RPMI7951 (cell line): ENCODE results near the gene GH2. TPM values are rescaled to one million over a fixed set of nuclear protein-coding genes. Genes with fewer than 3 reads are reported as not detected.
A peak's percentile ranks its signal among the peaks of the same experiment; 100 is the strongest.
"Not testable (repeated sequence)": the region's sequence is repeated elsewhere in the genome, so short reads cannot be mapped to it uniquely, and the experiment has no call there.

Source experiments
- DNase-seq: peaks from one replicate; pipeline ENCODE4 v3.0.0-alpha.2; 2012; ENCODE audit warnings: low read depth
- total RNA-seq: library from RNA; depleted of rRNA; stranded (reverse); fragments of >200 nt; shearing (Covaris generic); gene quantifications from 2 replicates; pipeline ENCODE4 v1.2.3, GENCODE V29; 2014

GH2 gene
- total RNA-seq, 1 experiment from 2014 or later = not detected

DNA sequence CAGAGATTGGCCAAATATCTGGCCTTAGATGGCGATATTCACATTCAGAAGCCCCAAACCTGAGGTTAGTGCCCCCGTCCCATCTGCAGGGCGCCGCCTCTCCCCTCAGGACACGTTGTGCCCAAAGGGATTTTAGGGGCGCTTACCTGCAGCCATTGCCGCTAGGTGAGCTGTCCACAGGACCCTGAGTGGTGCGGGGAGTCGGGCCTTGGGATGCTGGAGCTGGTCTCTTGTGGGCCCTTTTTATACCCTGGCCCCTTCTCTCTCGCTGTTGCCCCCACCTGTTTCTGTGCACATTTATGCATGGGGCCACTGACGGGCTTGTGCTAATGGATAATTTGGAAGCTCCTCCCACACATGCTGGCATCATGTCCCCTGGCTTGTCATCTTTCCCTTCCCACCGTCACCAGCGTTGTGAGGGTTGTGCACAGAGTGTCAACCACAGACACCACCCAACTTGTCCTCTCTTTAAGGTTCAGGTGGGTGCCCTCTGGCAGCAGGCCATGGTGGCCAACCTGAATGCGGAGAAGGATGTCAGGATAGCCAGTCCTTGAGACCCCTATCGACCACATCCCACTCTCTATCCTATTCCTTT, 29.4 kb upstream of the GH2 start, which contains the start of gene CSHL1:
CSHL1 (minus strand) TSS at position 218 of the 595 bp plus-strand sequence; CDS start at position 156, 62 bp downstream.
- DNase-seq = no peak

- DNase-seq = no peak
These were observed 28.4 kb upstream of the GH2 start for GRCh38 chr17:63910096-63910495.

DNA sequence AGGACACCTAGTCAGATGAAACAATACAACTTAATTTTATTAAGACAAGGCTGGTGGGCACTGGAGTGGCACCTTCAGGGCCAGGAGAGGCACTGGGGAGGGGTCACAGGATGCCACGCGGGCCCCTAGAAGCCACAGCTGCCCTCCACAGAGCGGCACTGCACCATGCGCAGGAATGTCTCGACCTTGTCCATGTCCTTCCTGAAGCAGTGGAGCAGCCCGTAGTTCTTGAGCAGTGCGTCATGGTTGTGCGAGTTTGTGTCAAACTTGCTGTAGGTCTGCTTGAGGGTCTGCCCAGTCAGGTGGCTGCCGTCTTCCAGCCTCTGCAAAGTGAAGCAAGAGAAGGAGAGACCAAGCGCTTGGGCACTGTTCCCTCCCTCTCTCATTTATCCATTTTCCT, 27.8 kb upstream of the GH2 start:
- not testable (repeated sequence) for DNase-seq

GRCh38 chr17:63907161-63907778, 25.5 kb upstream of the GH2 start:
- DNase-seq = not testable (repeated sequence)

DNA sequence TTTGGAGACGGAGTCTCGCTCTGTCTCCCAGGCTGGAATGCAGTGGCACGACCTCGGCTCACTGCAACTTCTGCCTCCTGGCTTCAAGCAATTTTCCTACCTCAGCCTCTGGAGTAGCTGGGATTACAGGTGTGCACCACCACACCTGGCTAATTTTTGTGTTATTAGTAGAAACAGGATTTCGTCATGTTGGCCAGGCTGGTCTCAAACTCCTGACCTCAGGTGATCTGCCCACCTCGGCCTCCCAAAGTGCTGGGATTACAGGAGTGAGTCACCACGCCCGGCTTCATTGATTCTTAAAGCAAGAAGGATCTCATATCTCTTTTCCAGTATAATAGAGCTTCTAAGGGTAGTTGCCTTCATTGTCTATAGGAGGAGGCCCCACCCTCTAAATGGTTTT, 23.1 kb upstream of the GH2 start:
- DNase-seq = not testable (repeated sequence)

GRCh38 chr17:63903787-63904201, 22.1 kb upstream of the GH2 start:
- DNase-seq = not testable (repeated sequence)

DNA sequence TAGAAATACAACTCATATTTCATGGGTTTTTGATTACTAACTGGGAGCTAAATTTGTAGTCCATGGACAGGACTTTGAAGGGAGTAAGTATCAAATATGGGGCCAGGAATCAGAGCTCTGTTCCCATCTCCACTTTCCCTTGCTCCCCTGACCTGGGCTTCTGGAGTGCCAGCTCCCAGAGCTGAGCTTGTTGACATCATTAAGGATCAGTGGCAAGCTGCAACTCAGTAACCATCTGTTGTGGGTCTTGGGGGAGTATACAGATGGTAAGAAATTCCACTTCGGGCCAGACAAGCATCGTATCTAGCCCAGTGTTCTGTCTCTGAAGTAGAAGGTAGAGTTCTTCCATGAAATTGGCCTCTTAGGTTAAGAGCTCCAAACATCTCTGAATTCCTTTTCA, 20.2 kb upstream of the GH2 start:
- DNase-seq = not testable (repeated sequence)

- DNase-seq = not testable (repeated sequence)
These were observed 17.4 kb upstream of the GH2 start for GRCh38 chr17:63898899-63899798.

DNA sequence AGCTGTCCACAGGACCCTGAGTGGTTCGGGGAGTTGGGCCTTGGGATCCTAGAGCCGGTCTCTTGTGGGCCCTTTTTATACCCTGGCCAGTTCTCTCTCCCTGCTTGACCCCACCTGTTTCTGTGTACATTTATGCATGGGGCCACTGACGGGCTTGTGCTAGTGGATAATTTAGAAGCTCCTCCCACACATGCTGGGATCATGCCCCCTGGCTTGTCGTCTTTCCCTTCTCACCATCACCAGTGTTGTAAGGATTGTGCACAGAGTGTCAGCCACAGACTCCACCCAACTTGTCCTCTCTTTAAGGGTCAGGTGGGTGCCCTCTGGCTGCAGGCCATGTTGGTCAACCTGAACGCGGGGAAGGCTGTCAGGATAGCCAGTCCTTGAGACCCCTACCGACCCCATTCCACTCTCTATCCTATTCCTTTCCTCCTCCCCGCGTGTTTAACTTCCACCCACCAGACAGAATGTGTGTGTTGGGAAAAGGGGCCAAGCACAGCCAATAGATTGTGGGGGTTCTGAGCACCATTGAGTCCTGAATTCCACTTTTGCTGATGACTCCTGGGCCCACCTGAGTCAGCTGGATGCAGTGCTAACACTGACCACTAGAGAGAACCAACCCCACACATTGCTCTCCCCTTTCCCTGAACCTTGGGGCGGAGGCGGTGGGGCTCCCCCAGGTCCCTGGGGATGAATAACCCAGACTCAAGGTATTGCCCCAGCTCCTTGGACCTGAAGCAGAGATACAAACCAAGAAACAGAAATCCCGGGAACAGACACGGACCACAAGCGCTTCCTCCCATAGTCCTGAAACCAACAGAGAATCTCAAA, 15.0 kb upstream of the GH2 start, which contains the start of gene CSH1:
CSH1 (minus strand) TSS at position 51 of the 831 bp plus-strand sequence. CDS start 63 bp downstream, outside the sequence.
- DNase-seq = not testable (repeated sequence)

DNA sequence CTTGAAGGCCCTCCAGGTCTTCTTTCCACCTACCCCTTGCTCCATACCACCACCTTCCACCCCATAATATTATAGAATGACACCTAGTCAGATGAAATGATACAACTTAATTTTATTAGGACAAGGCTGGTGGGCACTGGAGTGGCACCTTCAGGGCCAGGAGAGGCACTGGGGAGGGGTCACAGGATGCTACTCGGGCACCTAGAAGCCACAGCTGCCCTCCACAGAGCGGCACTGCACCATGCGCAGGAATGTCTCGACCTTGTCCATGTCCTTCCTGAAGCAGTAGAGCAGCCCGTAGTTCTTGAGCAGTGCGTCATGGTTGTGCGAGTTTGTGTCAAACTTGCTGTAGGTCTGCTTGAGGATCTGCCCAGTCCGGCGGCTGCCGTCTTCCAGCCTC, 13.1 kb upstream of the GH2 start:
- not testable (repeated sequence) for DNase-seq

- DNase-seq = not testable (repeated sequence)
These were observed 12.3 kb upstream of the GH2 start for GRCh38 chr17:63894021-63894420.

GRCh38 chr17:63892316-63893037, 10.7 kb upstream of the GH2 start:
- peak; percentile 17 for DNase-seq

DNA sequence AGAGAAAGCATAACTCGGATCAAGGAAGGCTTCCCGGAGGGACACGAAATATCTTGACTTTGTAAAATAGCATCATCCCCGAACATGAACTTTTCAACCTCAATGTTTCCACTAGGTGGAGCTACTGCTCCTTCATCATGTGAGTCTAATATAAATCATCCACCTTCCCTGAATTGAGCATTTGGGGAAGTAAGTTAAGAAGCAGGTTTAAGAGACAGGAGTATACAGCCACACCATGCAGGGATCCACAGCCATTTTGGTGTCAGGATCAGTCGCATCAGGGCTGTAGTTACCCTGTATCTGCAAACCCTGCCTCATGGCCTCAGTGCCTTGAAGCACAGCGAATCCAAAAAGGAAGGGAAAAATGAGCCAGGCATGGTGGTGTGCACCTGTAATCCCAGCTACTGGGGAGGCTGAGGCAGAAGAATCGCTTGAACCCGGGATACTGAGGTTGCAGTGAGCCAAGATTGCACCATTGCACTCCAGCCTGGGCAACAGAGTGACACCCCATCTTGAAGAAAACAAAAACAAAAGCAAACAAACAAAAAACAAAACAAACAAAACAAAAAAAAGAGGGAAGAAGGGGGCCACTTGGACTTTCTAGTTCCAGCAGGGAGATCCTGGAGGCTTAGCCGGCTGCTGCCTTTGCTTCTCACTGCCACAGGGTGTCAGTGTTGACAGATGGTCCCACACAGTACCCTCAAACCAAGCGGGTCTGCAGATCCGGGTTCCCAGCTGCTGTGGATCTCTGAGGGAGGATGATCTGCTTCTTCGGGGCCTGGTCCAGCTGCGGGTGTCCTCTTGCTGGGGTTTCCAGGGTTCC, 7.5 kb upstream of the GH2 start:
- DNase-seq = peak; percentile 33

- not testable (repeated sequence) for DNase-seq
These were observed 3.4 kb upstream of the GH2 start for GRCh38 chr17:63885119-63885518.

GRCh38 chr17:63882626-63883126, 932 bp upstream of the GH2 start:
- not testable (repeated sequence) for DNase-seq

- not testable (repeated sequence) for DNase-seq
These were observed 407 bp downstream of the GH2 start for GRCh38 chr17:63881337-63881736.

GRCh38 chr17:63880706-63881105, 1.0 kb downstream of the GH2 start:
- no peak for DNase-seq

DNA sequence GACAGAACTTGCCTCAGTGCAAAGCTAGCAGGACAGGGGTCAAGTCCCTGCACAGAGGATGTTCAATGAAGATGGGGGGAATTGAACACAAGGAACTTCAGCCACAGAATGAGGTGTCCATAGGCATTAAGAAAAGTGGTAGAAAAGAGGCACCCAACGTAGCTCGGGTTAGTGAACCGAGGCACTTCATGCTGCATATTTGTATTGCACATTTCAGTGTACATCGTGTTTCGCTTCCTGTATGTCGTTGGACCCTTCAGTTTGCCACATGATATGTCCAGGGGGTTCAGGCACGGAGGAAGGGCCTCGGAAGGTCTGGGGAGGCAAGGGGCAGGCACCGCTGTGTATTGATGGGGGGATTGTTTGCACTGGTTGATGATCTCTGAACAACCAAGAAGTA, 3.3 kb downstream of the GH2 start:
- DNase-seq = not testable (repeated sequence)

DNA sequence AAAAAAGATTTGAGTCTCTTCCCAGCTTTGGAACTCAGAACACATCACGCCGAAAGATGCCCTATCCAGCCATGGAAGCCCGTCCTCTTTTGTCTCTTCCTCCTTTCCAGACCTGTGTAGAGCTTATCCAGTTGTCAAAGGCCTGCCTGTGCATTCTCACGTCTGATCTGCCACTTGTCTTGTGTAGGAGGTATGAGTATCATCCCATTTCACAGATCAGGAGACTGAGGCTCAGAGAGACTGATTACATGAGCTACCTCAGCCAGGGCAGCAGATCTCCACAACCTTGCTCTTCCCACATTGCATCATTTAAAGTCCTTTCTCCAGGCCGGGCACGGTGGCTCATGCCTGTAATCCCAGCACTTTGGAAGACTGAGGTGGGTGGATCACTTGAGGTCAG, 7.1 kb downstream of the GH2 start:
- not testable (repeated sequence) for DNase-seq
